ENCODE measurements around the gene NEURL2. TPM values are rescaled to one million over a fixed set of nuclear protein-coding genes. Genes with fewer than 3 reads are reported as not detected.

NEURL2 gene
- total and polyA plus RNA-seq, 10 of the 15 experiments (the other 5 are each of a cell fraction or from before 2014, with no cell fraction given) = 0.53 to 7.0 (median 2.7) TPM

- TF ChIP-seq ZNF687 (IDR thresholded peaks at IDR 0.05) (peak; percentile 78), IKZF1 (conservative IDR thresholded peaks at IDR 0.05) (peak; percentile 88), MTA2 (IDR thresholded peaks at IDR 0.05; ENCODE audit: low read depth) (peak; percentile 68), STAT3 (IDR thresholded peaks at IDR 0.05; ENCODE audit: low read depth, low read length) (no peak), SMAD5 (IDR thresholded peaks at IDR 0.05; ENCODE audit: low read depth) (no peak), MAX (IDR thresholded peaks at IDR 0.05; ENCODE audit: low read depth, low read length) (peak; percentile 98), POLR2AphosphoS5 (IDR thresholded peaks at IDR 0.05; ENCODE audit: low read length) (peak; percentile 44; the same call in 1 of the 2 replicates), KAT2A (conservative IDR thresholded peaks at IDR 0.05; ENCODE audit: control insufficient read depth, low read depth, low read length) (no peak), EED (IDR thresholded peaks at IDR 0.05; ENCODE audit: low read depth) (0 out of 2 replicates have a peak, but pooled peaks have one; percentile 13), SRF (IDR thresholded peaks at IDR 0.05; ENCODE audit: low read depth in 2 of 2, low read length in 2 of 2) (peak; percentile 89 to 93), USF1 (IDR thresholded peaks at IDR 0.05; ENCODE audit: borderline replicate concordance, extremely low read length, insufficient read depth, low read depth, low read length) (peak; percentile 99), MEF2A (IDR thresholded peaks at IDR 0.05; ENCODE audit: insufficient read depth, low read depth, low read length) (peak; percentile 78), GATAD2B (conservative IDR thresholded peaks at IDR 0.05; ENCODE audit: low read depth) (peak; percentile 74), CHD4 (IDR thresholded peaks at IDR 0.05) (no peak), PAX5 (IDR thresholded peaks at IDR 0.05; ENCODE audit: borderline replicate concordance, low read depth, low read length) (peak; percentile 63; the same call in 1 of the 2 replicates), NR2F1 (conservative IDR thresholded peaks at IDR 0.05) (peak; percentile 99), NBN (IDR thresholded peaks at IDR 0.05) (peak; percentile 96), FOXM1 (IDR thresholded peaks at IDR 0.05; ENCODE audit: low read depth, low read length) (peak; percentile 31; the same call in 1 of the 2 replicates), BHLHE40 (IDR thresholded peaks at IDR 0.05; ENCODE audit: borderline replicate concordance in 1 of 2, low read depth in 2 of 2, low read length in 1 of 2) (peak; percentile 91 to 98), E4F1 (IDR thresholded peaks at IDR 0.05; ENCODE audit: borderline replicate concordance, partially characterized antibody) (peak; percentile 66), NRF1 (conservative IDR thresholded peaks at IDR 0.05; ENCODE audit: low read depth, low read length) (no peak), RUNX3 (IDR thresholded peaks at IDR 0.05; ENCODE audit: low read length) (peak; percentile 84), ZNF24 (IDR thresholded peaks at IDR 0.05) (peak; percentile 53; the same call in 1 of the 2 replicates)
Observed at GRCh38 chr20:45890985-45891983, at the start of gene NEURL2, which contains the start of gene CTSA (continued).
